IMR-90 (cell line): Measurements from ENCODE around the gene MYBPHL. TPM values are rescaled to one million over a fixed set of nuclear protein-coding genes. Genes with fewer than 3 reads are reported as not detected.

Experiments
- polyA plus RNA-seq, 3 experiments: library from polyadenylated mRNA; depleted of rRNA; stranded (reverse); fragments of >200 nt; gene quantifications; 2 replicates each; pipeline ENCODE4 v1.2.3, GENCODE V29; 2012; ENCODE audit warnings: low replicate concordance in 1 of 3
- total RNA-seq: library from RNA; depleted of rRNA; stranded (reverse); fragments of >200 nt; gene quantifications from 2 replicates; pipeline ENCODE4 v1.2.3, GENCODE V29; 2012; rRNA removed

MYBPHL gene
- total and polyA plus RNA-seq, 2 of the 4 experiments (the other 2 are of a cell fraction): 0.07 TPM; not detected in 1

Other genes starting within 250 kb of the MYBPHL start
- 13.1 and 81.4 TPM in 2 replicates for gene TAF13, start 231.0 kb downstream of the MYBPHL start, total RNA-seq
- 28.0 and 42.5 TPM in 2 replicates for gene TAF13, start 231.0 kb downstream of the MYBPHL start, polyA plus RNA-seq (2012; rRNA removed)
- gene TMEM167B, start 216.2 kb downstream of the MYBPHL start, total RNA-seq: 27.5 and 32.1 TPM in 2 replicates
- 19.2 and 21.6 TPM in 2 replicates for gene TMEM167B, start 216.2 kb downstream of the MYBPHL start, polyA plus RNA-seq (2012; rRNA removed)
- 0.28 and 0.54 TPM in 2 replicates for gene ELAPOR1, start 192.9 kb downstream of the MYBPHL start, total RNA-seq
- gene ELAPOR1, start 192.9 kb downstream of the MYBPHL start, polyA plus RNA-seq (2012; rRNA removed): 1.6 and 1.7 TPM in 2 replicates
- gene SARS1, start 93.1 kb downstream of the MYBPHL start, total RNA-seq: 348 and 373 TPM in 2 replicates
- gene SARS1, start 93.1 kb downstream of the MYBPHL start, polyA plus RNA-seq (2012; rRNA removed): 214 and 231 TPM in 2 replicates
- gene CELSR2, start 57.5 kb downstream of the MYBPHL start, total RNA-seq: 1.1 and 1.3 TPM in 2 replicates
- 5.0 and 5.3 TPM in 2 replicates for gene CELSR2, start 57.5 kb downstream of the MYBPHL start, polyA plus RNA-seq (2012; rRNA removed)
- gene PSRC1, start 23.9 kb downstream of the MYBPHL start, total RNA-seq: 34.6 and 36.4 TPM in 2 replicates
- gene PSRC1, start 23.9 kb downstream of the MYBPHL start, polyA plus RNA-seq (2012; rRNA removed): 40.3 and 42.1 TPM in 2 replicates
- gene SORT1, start 90.9 kb upstream of the MYBPHL start, total RNA-seq: 16.7 and 18.9 TPM in 2 replicates
- 13.7 and 15.8 TPM in 2 replicates for gene SORT1, start 90.9 kb upstream of the MYBPHL start, polyA plus RNA-seq (2012; rRNA removed)
- gene PSMA5, start 119.4 kb upstream of the MYBPHL start, total RNA-seq: 75.5 and 83.9 TPM in 2 replicates
- gene PSMA5, start 119.4 kb upstream of the MYBPHL start, polyA plus RNA-seq (2012; rRNA removed): 107 TPM in 2 replicates
- gene SYPL2, start 159.5 kb upstream of the MYBPHL start, total RNA-seq: under 0.01 TPM in 2 replicates
- gene SYPL2, start 159.5 kb upstream of the MYBPHL start, polyA plus RNA-seq (2012; rRNA removed): 0.55 and 0.65 TPM in 2 replicates
- gene ATXN7L2, start 176.9 kb upstream of the MYBPHL start, total RNA-seq: 1.3 and 1.7 TPM in 2 replicates
- gene ATXN7L2, start 176.9 kb upstream of the MYBPHL start, polyA plus RNA-seq (2012; rRNA removed): 4.8 and 6.4 TPM in 2 replicates
- gene CYB561D1, start 187.1 kb upstream of the MYBPHL start, total RNA-seq: 3.6 and 5.7 TPM in 2 replicates
- 5.6 and 8.1 TPM in 2 replicates for gene CYB561D1, start 187.1 kb upstream of the MYBPHL start, polyA plus RNA-seq (2012; rRNA removed)
- 1.4 and 1.6 TPM in 2 replicates for gene AMIGO1, start 202.7 kb upstream of the MYBPHL start, total RNA-seq
- gene AMIGO1, start 202.7 kb upstream of the MYBPHL start, polyA plus RNA-seq (2012; rRNA removed): 1.5 TPM in 2 replicates
- gene GPR61, start 232.9 kb upstream of the MYBPHL start, total RNA-seq: under 0.01 TPM in 1 of 2 replicates, not detected in the other
- gene GPR61, start 232.9 kb upstream of the MYBPHL start, polyA plus RNA-seq (2012; rRNA removed): not detected in 2 replicates
- gene GNAI3, start 241.6 kb upstream of the MYBPHL start, total RNA-seq: 14.9 and 25.0 TPM in 2 replicates
- gene GNAI3, start 241.6 kb upstream of the MYBPHL start, polyA plus RNA-seq (2012; rRNA removed): 4.8 and 5.9 TPM in 2 replicates